ENCODE measurements around the gene KCTD5.

DNA sequence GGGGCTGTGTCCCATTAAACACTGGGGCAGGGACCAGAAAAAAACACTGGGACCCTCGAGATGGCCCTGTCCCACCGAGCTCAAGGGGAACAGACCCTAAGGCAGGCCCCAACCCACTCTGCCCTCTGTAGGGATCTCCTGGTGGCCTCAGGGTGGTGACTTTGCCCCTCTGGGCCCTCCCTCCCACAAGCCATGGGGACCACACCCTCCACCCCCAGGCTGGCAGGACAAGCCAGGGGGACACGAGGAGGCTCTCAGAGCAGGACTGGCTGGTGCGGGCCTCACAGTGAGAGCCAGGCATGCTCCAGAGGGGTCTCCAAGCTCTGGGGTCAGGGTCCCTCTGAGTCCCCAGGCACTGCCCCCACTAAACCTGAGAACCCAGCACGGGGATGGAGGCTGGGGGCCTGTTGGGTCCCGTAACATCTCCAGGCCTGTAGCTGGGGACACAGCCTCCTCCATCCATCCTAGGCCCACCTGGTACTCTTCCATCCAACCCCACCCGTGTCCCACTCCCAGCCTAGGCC, 55.6 kb downstream of the KCTD5 start:
- no peak for TF ChIP-seq CTCF (conservative IDR thresholded peaks at IDR 0.05)
- TF ChIP-seq EZH2 (IDR thresholded peaks at IDR 0.05; ENCODE audit: low read depth): no peak

Data from PC-9 (cell line).